Epithelial cell of proximal tubule (primary cell): ENCODE data around the gene TLCD4. TPM values are rescaled to one million over a fixed set of nuclear protein-coding genes. Genes with fewer than 3 reads are reported as not detected.

Experiments
- DNase-seq: peaks from one replicate; pipeline ENCODE4 v3.0.0-alpha.2; 2011; ENCODE audit warnings: low read depth
- H3K4me3 ChIP-seq: 2 replicates; pipeline ENCODE4 v1.5.1; 2011; ENCODE audit warnings: low read depth, mild to moderate bottlenecking, low read length
- CTCF ChIP-seq: conservative IDR thresholded peaks from 2 replicates; pipeline ENCODE4 v1.5.1; 2012; ENCODE audit warnings: low read depth, mild to moderate bottlenecking, low read length
- total RNA-seq: library from RNA; depleted of rRNA; stranded (reverse); fragments of >200 nt; gene quantifications from 2 replicates; pipeline ENCODE4 v1.2.3, GENCODE V29; 2015

Gene TLCD4
- total RNA-seq, 1 donor from 2014 or later = 3.2 TPM

GRCh38 chr1:95126366-95126765 lies 9.2 kb downstream of the TLCD4 start:
- no peak for TF ChIP-seq CTCF
- no peak for DNase-seq
- H3K4me3 ChIP-seq = no peak overlapping the region

- no peak for DNase-seq
Observed at GRCh38 chr1:95126846-95127245, 9.7 kb downstream of the TLCD4 start.

GRCh38 chr1:95127380-95127779 lies 10.2 kb downstream of the TLCD4 start:
- no peak for TF ChIP-seq CTCF
- DNase-seq = no peak
- H3K4me3 ChIP-seq = no peak overlapping the region

More at GRCh38 chr1:95126846-95127245, 9.7 kb downstream of the TLCD4 start:
- TF ChIP-seq CTCF = no peak
- no peak overlapping the region for H3K4me3 ChIP-seq

- no peak for TF ChIP-seq CTCF
- no peak overlapping the region for H3K4me3 ChIP-seq
Observed at GRCh38 chr1:95132762-95133161, 15.6 kb downstream of the TLCD4 start.

GRCh38 chr1:95133687-95134086 lies 16.5 kb downstream of the TLCD4 start:
- no peak overlapping the region for H3K4me3 ChIP-seq
- no peak for DNase-seq
- TF ChIP-seq CTCF = no peak

More at GRCh38 chr1:95132762-95133161, 15.6 kb downstream of the TLCD4 start:
- DNase-seq = no peak

GRCh38 chr1:95138223-95138622 lies 21.1 kb downstream of the TLCD4 start:
- no peak for DNase-seq
- TF ChIP-seq CTCF = no peak
- no peak overlapping the region for H3K4me3 ChIP-seq

- no peak overlapping the region for H3K4me3 ChIP-seq
- DNase-seq = no peak
- TF ChIP-seq CTCF = no peak
Observed at GRCh38 chr1:95139039-95139438, 21.9 kb downstream of the TLCD4 start.
